NCI-H2029 (cell line): ENCODE data around the gene LMO1.
A peak's percentile ranks its signal among the peaks of the same experiment; 100 is the strongest.

Experiments used
- DNase-seq: peaks from one replicate; lab custom pipeline; 2025; lab: John Stamatoyannopoulos, UW

LMO1 gene

GRCh38 chr11:8242499-8243280 lies 21.0 kb downstream of the LMO1 start:
- no peak for DNase-seq

- DNase-seq, result no peak
These were observed 21.6 kb downstream of the LMO1 start for GRCh38 chr11:8242118-8242475.

- no peak for DNase-seq
These were observed 22.1 kb downstream of the LMO1 start for GRCh38 chr11:8241373-8242117.

- DNase-seq, result no peak
These were observed 24.0 kb downstream of the LMO1 start for GRCh38 chr11:8239536-8240228.

- no peak for DNase-seq
These were observed 24.6 kb downstream of the LMO1 start for GRCh38 chr11:8239040-8239439.

GRCh38 chr11:8237453-8237852 lies 26.2 kb downstream of the LMO1 start:
- no peak for DNase-seq

GRCh38 chr11:8235925-8236324 lies 27.8 kb downstream of the LMO1 start:
- no peak for DNase-seq

- no peak for DNase-seq
These were observed 28.8 kb downstream of the LMO1 start for GRCh38 chr11:8234910-8235309.

- DNase-seq, result no peak
These were observed 29.3 kb downstream of the LMO1 start for GRCh38 chr11:8234425-8234821.

GRCh38 chr11:8233691-8234424 lies 29.8 kb downstream of the LMO1 start:
- no peak for DNase-seq

- DNase-seq, result no peak
These were observed 30.6 kb downstream of the LMO1 start for GRCh38 chr11:8232849-8233606.

- no peak for DNase-seq
These were observed 31.3 kb downstream of the LMO1 start for GRCh38 chr11:8232414-8232813.

- DNase-seq, result no peak
These were observed 31.7 kb downstream of the LMO1 start for GRCh38 chr11:8231979-8232378.

- DNase-seq, result no peak
These were observed 32.5 kb downstream of the LMO1 start for GRCh38 chr11:8230921-8231847.

- DNase-seq, result no peak
These were observed 33.4 kb downstream of the LMO1 start for GRCh38 chr11:8230178-8230859.

GRCh38 chr11:8229299-8230177 lies 34.1 kb downstream of the LMO1 start:
- DNase-seq, result peak; percentile 79

GRCh38 chr11:8228231-8228630 lies 35.4 kb downstream of the LMO1 start:
- no peak for DNase-seq
